GM21619 (cell line): ENCODE data around the gene ASB9.
A peak's percentile ranks its signal among the peaks of the same experiment; 100 is the strongest.
"Not testable (repeated sequence)": the region's sequence is repeated elsewhere in the genome, so short reads cannot be mapped to it uniquely, and the experiment has no call there.

Experiments
- ATAC-seq: cut with Tn5 transposase; IDR thresholded peaks from one replicate; pipeline ENCODE4 v1.9.1; 2021; ENCODE audit not compliant: unreplicated experiment

ASB9 gene

GRCh38 chrX:15242899-15243555 is 26.9 kb downstream of the ASB9 start:
- ATAC-seq, result no peak

GRCh38 chrX:15241301-15241700 is 28.6 kb downstream of the ASB9 start:
- no peak for ATAC-seq

GRCh38 chrX:15240414-15240813 is 29.5 kb downstream of the ASB9 start:
- ATAC-seq, result no peak

- ATAC-seq, result no peak
Observed at GRCh38 chrX:15236146-15236545, 33.7 kb downstream of the ASB9 start.

DNA sequence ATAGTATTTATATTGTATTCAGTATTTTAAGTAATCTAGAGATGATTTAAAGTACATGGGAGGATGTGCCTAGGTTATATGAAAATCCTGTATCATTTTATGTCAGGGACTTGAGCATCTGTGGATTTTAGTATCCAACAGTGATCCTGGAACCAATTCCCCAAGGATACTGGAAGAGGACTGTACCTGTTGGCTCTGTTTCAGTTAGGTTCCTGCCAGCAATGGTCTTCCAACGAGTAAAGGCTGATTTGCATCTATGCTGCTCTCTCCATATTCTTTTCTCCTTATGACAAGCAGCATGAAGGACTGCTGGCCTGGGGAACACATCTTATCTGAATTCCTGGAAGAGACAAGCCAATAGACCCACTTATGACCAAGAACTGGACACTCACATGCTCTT is 34.9 kb downstream of the ASB9 start:
- no peak for ATAC-seq

DNA sequence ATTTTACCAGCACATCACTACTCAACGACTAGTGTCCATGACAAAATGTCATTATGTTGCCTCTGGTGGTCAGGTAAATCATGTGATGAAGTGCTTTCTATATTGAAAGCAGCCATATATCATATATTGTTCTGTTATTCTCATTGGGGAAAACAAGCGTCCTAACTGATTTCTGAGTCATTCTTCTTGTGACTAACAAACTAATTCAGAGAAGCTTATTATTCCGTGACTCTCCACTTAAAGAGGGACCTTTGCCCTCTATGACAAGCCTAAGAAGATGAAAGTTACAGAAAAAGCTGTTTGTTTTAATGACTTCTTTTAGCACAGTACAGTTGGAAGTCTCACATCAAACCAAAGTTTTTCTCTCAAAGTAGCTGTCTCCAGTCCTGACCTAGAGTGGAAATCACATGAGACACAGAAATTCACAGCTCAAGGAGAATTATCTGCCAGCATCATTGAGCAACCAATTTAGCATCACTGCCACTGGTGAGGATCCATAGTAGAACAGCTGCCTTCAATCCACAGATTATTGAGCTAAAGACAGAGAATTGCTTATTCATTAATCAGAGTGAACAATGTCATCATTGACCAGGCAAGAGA is 36.4 kb downstream of the ASB9 start:
- no peak for ATAC-seq

GRCh38 chrX:15224747-15225146 is 45.1 kb downstream of the ASB9 start:
- ATAC-seq, result no peak

DNA sequence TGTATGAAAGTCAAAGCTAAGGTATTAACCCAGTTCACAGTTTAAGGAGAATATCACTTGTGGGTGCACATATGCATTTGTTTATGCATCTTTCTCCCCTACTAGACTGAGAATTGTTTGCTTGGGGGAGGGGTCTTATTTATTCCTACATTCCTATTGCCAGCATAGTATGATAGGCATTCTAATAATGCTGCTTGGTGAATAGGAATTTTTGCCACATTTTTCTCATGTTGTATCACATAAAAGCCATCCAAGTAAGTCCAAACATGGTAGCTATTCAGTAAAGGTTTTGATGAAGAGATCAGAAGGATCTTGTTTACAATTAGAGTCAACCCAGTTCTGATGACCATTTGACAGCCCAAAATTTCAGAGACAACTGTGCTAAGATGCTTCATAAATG is 48.6 kb downstream of the ASB9 start:
- no peak for ATAC-seq

- no peak for ATAC-seq
Observed at GRCh38 chrX:15217161-15217560, 52.7 kb downstream of the ASB9 start.

- no peak for ATAC-seq
Observed at GRCh38 chrX:15216280-15216679, 53.6 kb downstream of the ASB9 start.

GRCh38 chrX:15215366-15215765 is 54.5 kb downstream of the ASB9 start:
- no peak for ATAC-seq

- ATAC-seq, result no peak
Observed at GRCh38 chrX:15214588-15214987, 55.3 kb downstream of the ASB9 start.

DNA sequence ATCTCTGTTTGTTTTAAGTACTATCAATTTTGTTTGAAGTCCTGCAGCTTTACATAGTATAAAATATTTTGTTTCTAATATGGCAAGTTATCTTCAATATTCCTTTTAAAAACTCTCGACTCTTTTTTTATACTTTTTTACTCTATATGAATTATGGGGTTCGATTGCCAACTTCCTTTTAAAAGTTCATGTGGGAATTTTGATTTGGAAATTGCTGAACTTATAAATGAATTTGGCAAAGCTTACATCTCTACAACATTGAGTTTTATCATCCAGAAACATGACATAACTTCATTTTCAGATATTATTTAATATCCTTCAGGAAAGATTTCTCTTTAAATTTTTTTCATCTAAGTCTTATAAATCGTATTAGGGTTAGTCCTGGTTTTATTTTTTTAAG is 60.8 kb downstream of the ASB9 start:
- ATAC-seq, result no peak

DNA sequence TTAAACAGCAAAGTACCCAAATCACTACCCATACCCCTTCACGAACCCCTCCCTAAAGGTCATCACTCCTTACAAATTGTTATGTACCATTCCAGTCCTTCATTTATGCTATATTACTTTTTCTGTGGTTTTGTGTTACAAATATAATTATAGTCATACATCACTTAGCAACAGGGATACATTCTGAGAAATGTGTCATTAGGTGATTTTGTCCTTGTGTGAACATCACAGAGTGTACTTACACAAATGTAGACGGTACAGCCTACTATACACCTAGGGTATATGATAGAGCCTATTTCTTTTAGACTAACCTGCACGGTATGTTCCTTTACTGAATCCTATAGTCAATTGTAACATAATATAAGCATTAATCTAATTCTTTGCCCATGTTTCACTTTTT is 61.9 kb downstream of the ASB9 start:
- no peak for ATAC-seq

GRCh38 chrX:15207384-15207783 is 62.5 kb downstream of the ASB9 start:
- ATAC-seq, result no peak

GRCh38 chrX:15206306-15206705 is 63.6 kb downstream of the ASB9 start:
- ATAC-seq, result no peak

GRCh38 chrX:15204130-15204751 is 65.6 kb downstream of the ASB9 start:
- peak; percentile 75 for ATAC-seq

DNA sequence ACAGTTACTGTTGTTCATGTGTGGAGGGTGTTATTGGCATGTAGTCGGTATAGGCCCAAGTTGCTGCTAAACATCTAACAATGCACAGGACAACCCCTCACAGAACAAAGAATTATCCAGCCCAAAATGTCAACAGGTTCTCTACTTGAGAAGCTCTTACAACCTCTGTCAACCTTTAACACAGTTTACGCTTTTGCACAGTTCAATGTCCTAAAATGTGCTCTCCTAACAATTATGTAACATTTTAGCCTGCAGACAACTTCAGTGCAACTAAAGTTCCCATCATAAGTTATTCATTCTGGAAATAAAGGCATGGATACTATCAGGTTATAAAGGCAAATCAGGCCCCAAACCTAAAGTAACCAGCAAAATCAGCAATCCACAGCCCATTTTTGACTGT is 66.2 kb downstream of the ASB9 start:
- no peak for ATAC-seq

DNA sequence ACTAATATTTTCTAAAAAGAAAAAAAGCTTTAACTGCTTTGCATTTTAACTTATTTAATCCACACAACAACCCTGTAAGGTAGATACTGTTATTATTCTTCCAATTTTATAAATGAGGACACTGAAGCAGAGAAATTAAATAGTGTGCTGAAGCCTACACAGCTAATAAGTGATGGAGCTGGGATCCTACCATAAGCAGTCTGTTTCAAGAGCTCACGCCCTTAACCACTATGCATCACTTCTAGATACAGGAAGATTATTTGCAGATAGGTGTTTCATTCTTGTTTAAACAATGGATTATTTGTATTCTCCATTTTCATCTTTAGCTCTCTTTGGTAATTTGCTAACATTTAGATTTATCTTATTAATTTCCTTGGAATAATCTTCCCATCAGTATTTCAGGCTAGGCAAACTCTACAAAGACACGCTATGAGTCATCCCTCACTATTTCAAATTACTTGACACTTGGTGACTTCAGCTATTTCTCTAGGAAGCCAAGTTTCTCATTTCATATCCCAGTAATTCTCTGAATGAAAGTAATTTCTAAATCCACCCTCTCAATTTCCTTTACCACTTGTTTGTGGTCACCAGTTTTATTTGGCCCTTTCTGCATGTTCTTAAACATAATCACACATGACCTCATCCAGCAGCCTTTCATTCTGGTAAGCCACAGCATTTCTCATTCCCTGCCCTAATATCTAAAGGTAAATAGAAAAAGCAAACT is 67.3 kb downstream of the ASB9 start:
- ATAC-seq, result peak; percentile 38

DNA sequence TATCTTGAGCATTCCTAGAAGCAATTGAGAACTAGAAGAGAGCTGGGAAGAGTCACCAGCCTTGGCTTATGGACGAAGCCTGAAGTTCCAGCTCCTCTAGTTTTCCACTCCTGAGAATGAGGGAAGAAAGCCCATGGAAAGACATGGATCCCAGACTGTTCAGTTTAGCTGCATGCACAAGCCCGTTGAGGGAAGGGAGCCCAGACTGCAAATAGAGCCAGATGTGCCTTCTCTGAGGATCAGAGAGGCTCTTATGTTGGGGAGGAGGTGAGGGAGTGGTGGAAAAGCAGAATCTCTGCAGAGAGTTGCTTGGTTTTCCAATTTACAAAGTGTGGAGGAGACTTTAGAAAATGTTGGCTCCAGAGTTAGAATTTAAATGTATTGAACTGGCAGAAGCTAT is 69.0 kb downstream of the ASB9 start:
- no peak for ATAC-seq

- ATAC-seq, result not testable (repeated sequence)
Observed at GRCh38 chrX:15198608-15199202, 71.2 kb downstream of the ASB9 start.

GRCh38 chrX:15194146-15194545 is 75.7 kb downstream of the ASB9 start:
- no peak for ATAC-seq
